Measurements from ENCODE around the gene FBH1.
"Not testable (repeated sequence)": the region's sequence is repeated elsewhere in the genome, so short reads cannot be mapped to it uniquely, and the experiment has no call there.

The FBH1 gene

GRCh38 chr10:5902511-5903274, 12.7 kb downstream of the FBH1 start:
- no peak for DNase-seq (ENCODE audit: low read depth, low spot score)
- no peaks in the 10 kb centered on the region for H3K9me3 ChIP-seq (ENCODE audit: control insufficient read depth, insufficient read depth, low read length)
- WGBS (ENCODE audit: insufficient coverage, insufficient read length): no CpG with 5 or more reads among the region's 18 CpGs

DNA sequence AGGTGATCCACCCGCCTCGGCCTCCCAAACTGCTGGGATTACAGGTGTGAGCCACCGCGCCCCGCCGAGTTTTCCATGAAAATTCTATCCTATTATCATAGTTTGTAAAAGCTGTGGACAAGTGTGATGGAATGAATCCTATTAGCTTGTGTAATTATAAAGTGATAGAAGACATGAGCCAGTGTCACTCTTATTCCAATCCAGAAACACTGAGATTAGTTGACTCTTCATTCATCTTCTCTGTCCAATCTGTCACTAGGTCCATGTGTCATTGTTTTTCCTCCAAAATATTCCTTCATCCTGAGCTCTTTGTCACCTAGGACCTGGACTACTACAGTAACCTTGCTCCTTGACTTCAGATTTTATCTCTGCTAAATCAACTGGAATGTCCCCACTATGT, 13.5 kb downstream of the FBH1 start:
- WGBS (ENCODE audit: insufficient coverage, insufficient read length): no CpG with 5 or more reads among the region's 6 CpGs
- Histone ChIP-seq H3K27ac (ENCODE audit: low read length) (no peak overlapping the region), H3K9me3 (ENCODE audit: control insufficient read depth, insufficient read depth, low read length) (no peaks in the 10 kb centered on the region), H3K4me3 (ENCODE audit: low read length) (no peak overlapping the region), H3K4me1 (ENCODE audit: control insufficient read depth, insufficient read depth, low read length) (no peaks in the 10 kb centered on the region), H3K27me3 (ENCODE audit: control insufficient read depth, insufficient read depth, low read length) (no peaks in the 10 kb centered on the region), H3K36me3 (ENCODE audit: control insufficient read depth, insufficient read depth, low read length) (peaks cover 5% of the 10 kb centered on the region; the same call in 1 of the 2 replicates)
- no peak for DNase-seq (ENCODE audit: low read depth, low spot score)

More at GRCh38 chr10:5902511-5903274, 12.7 kb downstream of the FBH1 start:
- H3K36me3 ChIP-seq (ENCODE audit: control insufficient read depth, insufficient read depth, low read length): peaks cover 5% of the 10 kb centered on the region; the same call in 1 of the 2 replicates
- no peaks in the 10 kb centered on the region for H3K27me3 ChIP-seq (ENCODE audit: control insufficient read depth, insufficient read depth, low read length)
- H3K27ac ChIP-seq (ENCODE audit: low read length): no peak overlapping the region
- H3K4me3 ChIP-seq (ENCODE audit: low read length): no peak overlapping the region
- no peaks in the 10 kb centered on the region for H3K4me1 ChIP-seq (ENCODE audit: control insufficient read depth, insufficient read depth, low read length)

DNA sequence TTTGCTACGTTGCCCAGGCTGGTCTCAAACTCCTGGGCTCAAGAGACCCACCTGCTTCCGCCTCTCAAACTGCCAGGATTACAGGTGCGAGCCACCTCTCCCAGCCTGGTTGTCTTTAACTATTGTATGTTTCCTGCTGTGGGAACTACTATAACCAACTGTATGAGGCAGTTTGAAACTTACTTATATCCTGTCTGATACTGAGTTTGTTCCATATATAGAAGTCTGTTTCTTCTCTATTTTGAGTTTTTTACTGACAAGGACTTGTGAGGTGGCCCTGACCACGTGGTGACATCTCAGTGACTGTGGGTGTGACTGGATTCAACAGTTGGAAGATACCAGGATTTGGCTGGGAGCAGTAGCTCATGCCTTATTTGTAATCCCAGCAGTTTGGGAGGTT, 14.2 kb downstream of the FBH1 start:
- no peak overlapping the region for H3K27ac ChIP-seq (ENCODE audit: low read length)

GRCh38 chr10:5905854-5906507, 15.9 kb downstream of the FBH1 start:
- no CpG with 5 or more reads among the region's 13 CpGs for WGBS (ENCODE audit: insufficient coverage, insufficient read length)
- H3K4me3 ChIP-seq (ENCODE audit: low read length): no peak overlapping the region
- DNase-seq (ENCODE audit: low read depth, low spot score): no peak
- H3K27ac ChIP-seq (ENCODE audit: low read length): no peak overlapping the region
- H3K27me3 ChIP-seq (ENCODE audit: control insufficient read depth, insufficient read depth, low read length): no peaks in the 10 kb centered on the region
- H3K36me3 ChIP-seq (ENCODE audit: control insufficient read depth, insufficient read depth, low read length): peaks cover 14% of the 10 kb centered on the region
- H3K9me3 ChIP-seq (ENCODE audit: control insufficient read depth, insufficient read depth, low read length): no peaks in the 10 kb centered on the region
- H3K4me1 ChIP-seq (ENCODE audit: control insufficient read depth, insufficient read depth, low read length): no peaks in the 10 kb centered on the region

More for the DNA sequence above, 14.2 kb downstream of the FBH1 start:
- Histone ChIP-seq H3K4me1 (ENCODE audit: control insufficient read depth, insufficient read depth, low read length) (no peaks in the 10 kb centered on the region), H3K27me3 (ENCODE audit: control insufficient read depth, insufficient read depth, low read length) (no peaks in the 10 kb centered on the region), H3K9me3 (ENCODE audit: control insufficient read depth, insufficient read depth, low read length) (no peaks in the 10 kb centered on the region), H3K4me3 (ENCODE audit: low read length) (no peak overlapping the region), H3K36me3 (ENCODE audit: control insufficient read depth, insufficient read depth, low read length) (peaks cover 9% of the 10 kb centered on the region; the same call in 1 of the 2 replicates)
- WGBS (ENCODE audit: insufficient coverage, insufficient read length): no CpG with 5 or more reads among the region's 4 CpGs
- DNase-seq (ENCODE audit: low read depth, low spot score): no peak

- peaks cover 15% of the 10 kb centered on the region for H3K36me3 ChIP-seq (ENCODE audit: control insufficient read depth, insufficient read depth, low read length)
- no peak overlapping the region for H3K27ac ChIP-seq (ENCODE audit: low read length)
- DNase-seq (ENCODE audit: low read depth, low spot score): no peak
- H3K4me3 ChIP-seq (ENCODE audit: low read length): no peak overlapping the region
- H3K4me1 ChIP-seq (ENCODE audit: control insufficient read depth, insufficient read depth, low read length): no peaks in the 10 kb centered on the region
- no CpG with 5 or more reads among the region's 5 CpGs for WGBS (ENCODE audit: insufficient coverage, insufficient read length)
- H3K9me3 ChIP-seq (ENCODE audit: control insufficient read depth, insufficient read depth, low read length): no peaks in the 10 kb centered on the region
- H3K27me3 ChIP-seq (ENCODE audit: control insufficient read depth, insufficient read depth, low read length): no peaks in the 10 kb centered on the region
Measured at GRCh38 chr10:5906651-5907050, 16.6 kb downstream of the FBH1 start.

DNA sequence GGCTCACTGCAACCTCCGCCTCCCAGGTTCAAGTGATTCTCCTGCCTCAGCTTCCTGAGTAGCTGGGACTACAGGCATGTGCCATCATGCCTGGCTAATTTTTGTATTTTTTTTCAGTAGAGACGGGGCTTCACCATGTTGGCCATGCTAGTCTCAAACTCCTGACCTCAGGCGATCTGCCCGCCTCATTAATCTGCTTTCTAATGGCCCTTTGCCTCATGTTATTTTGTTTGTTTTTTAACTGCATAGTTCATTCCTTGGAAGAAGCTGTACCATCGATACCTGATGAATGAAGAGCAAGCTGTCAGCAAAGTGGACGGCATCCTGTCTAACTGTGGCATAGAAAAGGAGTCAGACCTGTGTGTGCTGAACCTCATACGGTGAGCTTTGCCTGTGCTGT, 18.6 kb downstream of the FBH1 start:
- not testable (repeated sequence) for H3K4me3 ChIP-seq (ENCODE audit: low read length); H3K9me3 ChIP-seq (ENCODE audit: control insufficient read depth, insufficient read depth, low read length); H3K27ac ChIP-seq (ENCODE audit: low read length); H3K27me3 ChIP-seq (ENCODE audit: control insufficient read depth, insufficient read depth, low read length); DNase-seq (ENCODE audit: low read depth, low spot score); H3K4me1 ChIP-seq (ENCODE audit: control insufficient read depth, insufficient read depth, low read length)
- peaks cover 15% of the 10 kb centered on the region for H3K36me3 ChIP-seq (ENCODE audit: control insufficient read depth, insufficient read depth, low read length)
- WGBS (ENCODE audit: insufficient coverage, insufficient read length): no CpG with 5 or more reads among the region's 7 CpGs

- Histone ChIP-seq H3K9me3 (ENCODE audit: control insufficient read depth, insufficient read depth, low read length) (no peaks in the 10 kb centered on the region), H3K4me3 (ENCODE audit: low read length) (no peak overlapping the region), H3K4me1 (ENCODE audit: control insufficient read depth, insufficient read depth, low read length) (no peaks in the 10 kb centered on the region), H3K27ac (ENCODE audit: low read length) (no peak overlapping the region), H3K36me3 (ENCODE audit: control insufficient read depth, insufficient read depth, low read length) (peaks cover 28% of the 10 kb centered on the region), H3K27me3 (ENCODE audit: control insufficient read depth, insufficient read depth, low read length) (no peaks in the 10 kb centered on the region)
- no CpG with 5 or more reads among the region's 18 CpGs for WGBS (ENCODE audit: insufficient coverage, insufficient read length)
- no peak for DNase-seq (ENCODE audit: low read depth, low spot score)
Measured at GRCh38 chr10:5910323-5911100, 20.5 kb downstream of the FBH1 start.

- H3K4me3 ChIP-seq (ENCODE audit: low read length): no peak overlapping the region
- no CpG with 5 or more reads among the region's 4 CpGs for whole genome bisulfite sequencing (ENCODE audit: insufficient coverage, insufficient read length)
- no peak overlapping the region for H3K27ac ChIP-seq (ENCODE audit: low read length)
- no peaks in the 10 kb centered on the region for H3K4me1 ChIP-seq (ENCODE audit: control insufficient read depth, insufficient read depth, low read length)
- DNase-seq (ENCODE audit: low read depth, low spot score): no peak
- no peaks in the 10 kb centered on the region for H3K27me3 ChIP-seq (ENCODE audit: control insufficient read depth, insufficient read depth, low read length)
- no peaks in the 10 kb centered on the region for H3K9me3 ChIP-seq (ENCODE audit: control insufficient read depth, insufficient read depth, low read length)
- H3K36me3 ChIP-seq (ENCODE audit: control insufficient read depth, insufficient read depth, low read length): peaks cover 24% of the 10 kb centered on the region
Measured at GRCh38 chr10:5911670-5912069, 21.6 kb downstream of the FBH1 start.

GRCh38 chr10:5913736-5914135, 23.7 kb downstream of the FBH1 start:
- H3K36me3 ChIP-seq (ENCODE audit: control insufficient read depth, insufficient read depth, low read length): peaks cover 35% of the 10 kb centered on the region

DNA sequence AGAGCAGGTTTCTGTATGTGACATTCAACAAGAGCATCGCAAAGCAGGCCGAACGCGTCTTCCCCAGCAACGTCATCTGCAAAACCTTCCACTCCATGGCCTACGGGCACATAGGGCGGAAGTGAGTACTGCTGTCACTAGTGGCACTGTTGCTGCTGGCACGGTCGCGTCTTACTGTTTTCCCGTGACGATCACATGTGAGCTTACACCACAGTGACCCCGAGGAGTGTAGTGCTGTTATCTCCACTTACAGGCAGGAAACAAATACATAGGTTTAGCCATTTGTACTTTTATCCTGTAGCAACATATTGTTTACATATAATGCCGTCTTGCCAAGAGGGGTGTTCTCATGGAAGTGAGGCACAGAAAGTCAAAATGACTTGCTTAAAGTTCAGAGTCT, 25.4 kb downstream of the FBH1 start:
- Histone ChIP-seq H3K9me3 (ENCODE audit: control insufficient read depth, insufficient read depth, low read length) (no peaks in the 10 kb centered on the region), H3K4me1 (ENCODE audit: control insufficient read depth, insufficient read depth, low read length) (no peaks in the 10 kb centered on the region), H3K27me3 (ENCODE audit: control insufficient read depth, insufficient read depth, low read length) (no peaks in the 10 kb centered on the region), H3K36me3 (ENCODE audit: control insufficient read depth, insufficient read depth, low read length) (peaks cover 32% of the 10 kb centered on the region), H3K27ac (ENCODE audit: low read length) (no peak overlapping the region), H3K4me3 (ENCODE audit: low read length) (no peak overlapping the region)
- no peak for DNase-seq (ENCODE audit: low read depth, low spot score)
- WGBS (ENCODE audit: insufficient coverage, insufficient read length): no CpG with 5 or more reads among the region's 14 CpGs

More at GRCh38 chr10:5913736-5914135, 23.7 kb downstream of the FBH1 start:
- no CpG with 5 or more reads among the region's 4 CpGs for WGBS (ENCODE audit: insufficient coverage, insufficient read length)
- Histone ChIP-seq H3K4me3 (ENCODE audit: low read length) (no peak overlapping the region), H3K27ac (ENCODE audit: low read length) (no peak overlapping the region), H3K4me1 (ENCODE audit: control insufficient read depth, insufficient read depth, low read length) (no peaks in the 10 kb centered on the region), H3K27me3 (ENCODE audit: control insufficient read depth, insufficient read depth, low read length) (no peaks in the 10 kb centered on the region), H3K9me3 (ENCODE audit: control insufficient read depth, insufficient read depth, low read length) (no peaks in the 10 kb centered on the region)
- no peak for DNase-seq (ENCODE audit: low read depth, low spot score)

Data from iPS DF 6.9 (cell line).